B cell (primary cell): Measurements from ENCODE around the gene ANKRD23. TPM values are rescaled to one million over a fixed set of nuclear protein-coding genes. Genes with fewer than 3 reads are reported as not detected.

Experiments used
- ATAC-seq: fragments of 200-7000 bp; cut with Tn5 transposase; one replicate; pipeline ENCODE4 v1.10.0; 2021; ENCODE audit warnings: low read depth, mild to moderate bottlenecking, moderate number of reproducible peaks, moderate library complexity
- CTCF ChIA-PET: fragments of 350-600 bp; sonication (Branson Sonifier 250); formaldehyde crosslinking; loops from one replicate; lab custom pipeline; 2021; ENCODE audit warnings: antibody characterized with exemption, inconsistent platforms; lab: Charles Lee
- POLR2A ChIA-PET: fragments of 350-600 bp; sonication (Branson Sonifier 250); formaldehyde crosslinking; loops from one replicate; lab custom pipeline; 2021; ENCODE audit warnings: antibody characterized with exemption; lab: Charles Lee
- DNase-seq: peaks from one replicate; pipeline ENCODE4 v3.0.0; 2013
- H2AFZ ChIP-seq: 2 replicates; pipeline ENCODE4 v1.6.1; 2012; ENCODE audit warnings: mild to moderate bottlenecking, low read depth, low read length; ENCODE audit not compliant: insufficient read depth, poor library complexity, severe bottlenecking
- H3K27ac ChIP-seq, 2 donors: 1 replicate in 1 of 2; 2 replicates in 1 of 2; pipeline ENCODE4 v1.5.1; 2012 to 2013; ENCODE audit warnings: low read length in 2 of 2, mild to moderate bottlenecking in 2 of 2, moderate library complexity in 1 of 2
- H3K27me3 ChIP-seq, 4 experiments: fragments of 200-600 bp in 1 of 4; sonication (generic) in 1 of 4; replicated peaks in 1 of 4; 1 replicate in 2 of 4; 2 replicates in 2 of 4; pipeline versions ENCODE4 v1.6.1 to v1.7.0; 2013 to 2016; ENCODE audit warnings: low read length in 3 of 4, mild to moderate bottlenecking in 2 of 4, mixed read lengths in 1 of 4, moderate library complexity in 1 of 4; ENCODE audit not compliant: insufficient read depth in 4 of 4, control insufficient read depth in 3 of 4; ENCODE audit errors: control extremely low read depth in 1 of 4
- H3K36me3 ChIP-seq, 2 experiments: replicated peaks in 1 of 2; 1 replicate in 1 of 2; 2 replicates in 1 of 2; pipeline versions ENCODE4 v1.6.1 to v1.7.1; 2013; ENCODE audit warnings: low read length in 1 of 2; ENCODE audit not compliant: insufficient read depth in 2 of 2, control insufficient read depth in 1 of 2; ENCODE audit errors: control extremely low read depth in 1 of 2, extremely low read depth in 1 of 2
- H3K4me1 ChIP-seq, 2 donors: fragments of 200-600 bp in 1 of 2; sonication (generic) in 1 of 2; 1 replicate in 1 of 2; 2 replicates in 1 of 2; pipeline versions ENCODE4 v1.5.1 to v1.6.1; 2013 to 2017; ENCODE audit warnings: low read length in 2 of 2; ENCODE audit not compliant: control insufficient read depth in 2 of 2, insufficient read depth in 2 of 2
- H3K4me2 ChIP-seq: replicated peaks from 2 replicates; pipeline ENCODE3; 2012; ENCODE audit warnings: mild to moderate bottlenecking, low read depth, low read length; ENCODE audit not compliant: poor library complexity, severe bottlenecking
- H3K4me3 ChIP-seq, 5 experiments: fragments of 200-600 bp in 1 of 5; sonication (generic) in 1 of 5; 1 replicate in 3 of 5; 2 replicates in 2 of 5; pipeline versions ENCODE4 v1.5.1 to v1.7.0; 2011 to 2016; ENCODE audit warnings: low read length in 4 of 5, mild to moderate bottlenecking in 4 of 5, low read depth in 2 of 5, control low read depth in 1 of 5, moderate library complexity in 1 of 5; ENCODE audit not compliant: insufficient read depth in 1 of 5; ENCODE audit errors: control extremely low read depth in 1 of 5, extremely low read depth in 1 of 5
- H3K79me2 ChIP-seq: fragments of 200-600 bp; sonication (generic); one replicate; pipeline ENCODE4 v1.6.0; 2016; ENCODE audit warnings: low read length; ENCODE audit not compliant: control insufficient read depth, insufficient read depth
- H3K9ac ChIP-seq: fragments of 200-600 bp; sonication (generic); 2 replicates; pipeline ENCODE4 v1.6.1; 2017; ENCODE audit warnings: mild to moderate bottlenecking, low read length, moderate library complexity
- H3K9me3 ChIP-seq, 3 donors: one replicate each; pipeline versions ENCODE4 v1.6.1 to v1.7.1; 2013; ENCODE audit warnings: low read length in 2 of 3; ENCODE audit not compliant: control insufficient read depth in 2 of 3, insufficient read depth in 1 of 3; ENCODE audit errors: control extremely low read depth in 1 of 3
- H4K20me1 ChIP-seq: 2 replicates; pipeline ENCODE4 v1.6.0; 2012; ENCODE audit warnings: mild to moderate bottlenecking, low read length; ENCODE audit not compliant: insufficient read depth, control insufficient read depth, poor library complexity, severe bottlenecking
- H3K27ac Mint-ChIP-seq: one replicate; pipeline ENCODE4 v1.8.0; 2021; ENCODE audit warnings: mixed read lengths
- H3K27me3 Mint-ChIP-seq: one replicate; pipeline ENCODE4 v1.8.0; 2021; ENCODE audit warnings: mixed read lengths
- H3K4me1 Mint-ChIP-seq: one replicate; pipeline ENCODE4 v1.8.0; 2021; ENCODE audit warnings: mixed read lengths
- H3K4me3 Mint-ChIP-seq: one replicate; pipeline ENCODE4 v1.8.0; 2021; ENCODE audit warnings: mixed read lengths
- H3K9me3 Mint-ChIP-seq: one replicate; pipeline ENCODE4 v1.8.0; 2022; ENCODE audit warnings: mixed read lengths; ENCODE audit not compliant: insufficient read depth
- EZH2 ChIP-seq: IDR thresholded peaks from 2 replicates; pipeline ENCODE4 v1.6.1; 2012; ENCODE audit warnings: borderline replicate concordance, low read depth, mild to moderate bottlenecking, moderate library complexity, low read length; ENCODE audit not compliant: insufficient read depth, poor library complexity, severe bottlenecking
- WGBS: methylation state at CpG from one replicate; pipeline ENCODE4 v1.1.5; 2013; ENCODE audit warnings: missing lambda C conversion rate; ENCODE audit not compliant: insufficient coverage; 5-methylcytosine and 5-hydroxymethylcytosine counted together
- intact Hi-C: fragments of 100-400 bp; cut with micrococcal nuclease; formaldehyde crosslinking; loops from one replicate; pipeline ENCODE4 v1.10.0; 2022
- polyA plus RNA-seq: library from polyadenylated mRNA; depleted of rRNA; stranded (reverse); fragments of >200 nt; gene quantifications from 2 replicates; pipeline ENCODE4 v1.2.3, GENCODE V29; 2012
- total RNA-seq, 2 donors: library from RNA; stranded (reverse); fragments of 120-200 nt in 1 of 2; gene quantifications; 1 replicate in 1 of 2; 2 replicates in 1 of 2; pipeline versions ENCODE4 v1.2.3 to v1.2.4, GENCODE V29; 2013 to 2022
- TF ChIP-seq, protein P1 (sequence below): fragments of 200-600 bp; IDR thresholded peaks from one replicate; pipeline ENCODE4 v1.8.0; 2022; ENCODE audit warnings: antibody characterized with exemption, mild to moderate bottlenecking

ANKRD23 gene
- total and polyA plus RNA-seq, 2 donors (not counting 1 experiment from before 2014, with no cell fraction given) = 8.8 to 11.3 TPM

DNA sequence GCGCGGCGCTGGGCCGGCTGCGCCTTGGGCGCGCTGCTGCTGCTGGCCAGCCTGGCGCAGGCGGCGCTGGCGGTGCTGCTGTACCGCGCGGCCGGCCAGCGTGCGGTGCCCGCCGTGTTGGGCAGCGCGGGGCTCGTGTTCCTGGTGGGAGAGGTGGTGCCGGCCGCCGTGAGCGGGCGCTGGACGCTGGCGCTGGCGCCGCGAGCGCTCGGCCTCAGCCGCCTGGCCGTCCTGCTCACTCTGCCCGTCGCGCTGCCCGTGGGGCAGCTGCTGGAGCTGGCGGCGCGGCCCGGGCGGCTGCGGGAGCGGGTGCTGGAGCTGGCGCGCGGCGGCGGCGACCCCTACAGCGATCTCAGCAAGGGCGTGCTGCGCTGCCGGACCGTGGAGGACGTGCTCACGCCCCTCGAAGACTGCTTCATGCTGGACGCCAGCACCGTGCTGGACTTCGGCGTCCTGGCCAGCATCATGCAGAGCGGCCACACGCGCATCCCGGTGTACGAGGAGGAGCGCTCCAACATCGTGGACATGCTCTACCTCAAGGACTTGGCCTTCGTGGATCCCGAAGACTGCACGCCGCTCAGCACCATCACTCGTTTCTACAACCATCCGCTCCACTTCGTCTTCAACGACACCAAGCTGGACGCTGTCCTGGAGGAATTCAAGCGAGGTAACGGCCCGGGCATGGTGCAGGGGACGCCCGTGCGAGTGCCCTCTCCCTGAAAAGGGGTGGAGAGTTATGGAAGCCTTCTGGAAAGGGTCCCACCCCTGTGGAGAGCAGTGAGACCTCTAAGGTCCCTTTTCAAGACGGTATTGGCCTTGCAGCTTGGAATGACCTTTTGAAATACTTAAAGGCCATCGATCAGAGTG lies 26.8 kb downstream of the ANKRD23 start:
- 8% methylated on average over 88 of the region's 89 CpGs for WGBS
- CTCF ChIA-PET = interaction anchor here (0.7 to 3.8 kb wide), 11 partner anchors 11 to 295 kb away, joined by 3 to 29 read pairs (median 4); partner anchors contain the start of genes ANKRD39 and CNNM4
- H3K27me3 Mint-ChIP-seq = no peaks in the 10 kb centered on the region
- no peaks in the 10 kb centered on the region for H3K9me3 ChIP-seq
- TF ChIP-seq, protein P1, sequence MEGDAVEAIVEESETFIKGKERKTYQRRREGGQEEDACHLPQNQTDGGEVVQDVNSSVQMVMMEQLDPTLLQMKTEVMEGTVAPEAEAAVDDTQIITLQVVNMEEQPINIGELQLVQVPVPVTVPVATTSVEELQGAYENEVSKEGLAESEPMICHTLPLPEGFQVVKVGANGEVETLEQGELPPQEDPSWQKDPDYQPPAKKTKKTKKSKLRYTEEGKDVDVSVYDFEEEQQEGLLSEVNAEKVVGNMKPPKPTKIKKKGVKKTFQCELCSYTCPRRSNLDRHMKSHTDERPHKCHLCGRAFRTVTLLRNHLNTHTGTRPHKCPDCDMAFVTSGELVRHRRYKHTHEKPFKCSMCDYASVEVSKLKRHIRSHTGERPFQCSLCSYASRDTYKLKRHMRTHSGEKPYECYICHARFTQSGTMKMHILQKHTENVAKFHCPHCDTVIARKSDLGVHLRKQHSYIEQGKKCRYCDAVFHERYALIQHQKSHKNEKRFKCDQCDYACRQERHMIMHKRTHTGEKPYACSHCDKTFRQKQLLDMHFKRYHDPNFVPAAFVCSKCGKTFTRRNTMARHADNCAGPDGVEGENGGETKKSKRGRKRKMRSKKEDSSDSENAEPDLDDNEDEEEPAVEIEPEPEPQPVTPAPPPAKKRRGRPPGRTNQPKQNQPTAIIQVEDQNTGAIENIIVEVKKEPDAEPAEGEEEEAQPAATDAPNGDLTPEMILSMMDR = no peak
- no peak for TF ChIP-seq EZH2
- H3K27me3 ChIP-seq = no peaks in the 10 kb centered on the region
- peaks cover 0 to 13% of the 10 kb centered on the region in 2 experiments for H3K36me3 ChIP-seq
- peaks cover 49% of the 10 kb centered on the region for H4K20me1 ChIP-seq
- POLR2A ChIA-PET = interaction anchor here (0.6 to 2.3 kb wide), 9 partner anchors 10 to 670 kb away, joined by 3 to 14 read pairs (median 5); partner anchors contain the start of genes ANKRD39, CNNM4 and KANSL3
- ATAC-seq (no peak), DNase-seq (no peak)
- H3K27ac Mint-ChIP-seq = peak overlapping the region; percentile 70
- H3K4me1 Mint-ChIP-seq = peaks cover 61% of the 10 kb centered on the region
- H3K4me3 Mint-ChIP-seq = peak overlapping the region; percentile 84
- intact Hi-C loops = loop anchor here (1.0 to 5.0 kb wide), 8 partner anchors 11 to 480 kb away; partner anchors contain the start of genes ANKRD39, ARID5A, CNNM4 and KANSL3
- peak overlapping the region; percentile 31 to 95 (median 59) for H3K4me3 ChIP-seq
- H3K4me1 ChIP-seq = peaks cover 34 to 37% of the 10 kb centered on the region in 2 donors
- H3K9ac ChIP-seq = peak overlapping the region; percentile 61
- H3K4me2 ChIP-seq = peak overlapping the region; percentile 87
- no peak overlapping the region for H3K27ac ChIP-seq
- H2AFZ ChIP-seq = no peak overlapping the region
- no peaks in the 10 kb centered on the region for H3K9me3 Mint-ChIP-seq
- peaks cover 49% of the 10 kb centered on the region for H3K79me2 ChIP-seq
